HT1080 (cell line): ENCODE results near the gene NCOA4. TPM values are rescaled to one million over a fixed set of nuclear protein-coding genes. Genes with fewer than 3 reads are reported as not detected.
"Not testable (repeated sequence)": the region's sequence is repeated elsewhere in the genome, so short reads cannot be mapped to it uniquely, and the experiment has no call there.

ENCODE experiments used
- DNase-seq: peaks from one replicate; pipeline ENCODE4 v3.0.0-alpha.2; 2015; ENCODE audit warnings: low read depth
- total RNA-seq: library from RNA; depleted of rRNA; stranded (reverse); fragments of >200 nt; shearing (Covaris generic); gene quantifications from 2 replicates; pipeline ENCODE4 v1.2.3, GENCODE V29; 2014

NCOA4 gene
- total RNA-seq, 1 experiment from 2014 or later, result 176 TPM

DNA sequence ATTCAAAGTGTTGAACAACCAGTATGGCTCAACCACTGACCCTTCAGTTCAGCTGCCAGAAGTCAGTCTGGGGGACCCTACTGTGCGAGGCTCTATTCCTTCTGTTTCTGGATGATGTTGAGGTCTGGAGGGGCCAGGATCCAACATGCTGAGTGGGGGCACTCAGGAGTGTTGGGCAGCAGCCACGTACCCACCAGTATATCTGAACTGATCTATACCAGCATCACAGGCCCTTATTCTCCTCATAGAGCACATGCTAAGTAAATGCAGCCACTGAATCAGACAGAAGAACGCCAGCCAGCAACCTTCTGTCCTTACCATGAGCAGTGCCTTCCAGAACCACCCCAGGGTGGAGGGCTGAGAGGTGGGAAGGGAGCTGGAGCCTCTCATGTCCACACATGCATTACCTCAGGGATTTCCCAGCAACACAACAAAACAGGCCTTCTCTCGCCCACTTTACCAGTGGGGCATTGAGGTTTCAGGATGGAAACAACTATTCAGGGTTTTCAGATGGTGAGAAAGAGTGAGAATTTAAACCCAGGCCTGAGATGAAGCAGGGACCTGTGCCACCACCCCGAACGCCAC lies 22.5 kb upstream of the NCOA4 start:
- no peak for DNase-seq

- no peak for DNase-seq
Observed at GRCh38 chr10:46052057-46052790, 21.8 kb upstream of the NCOA4 start.

DNA sequence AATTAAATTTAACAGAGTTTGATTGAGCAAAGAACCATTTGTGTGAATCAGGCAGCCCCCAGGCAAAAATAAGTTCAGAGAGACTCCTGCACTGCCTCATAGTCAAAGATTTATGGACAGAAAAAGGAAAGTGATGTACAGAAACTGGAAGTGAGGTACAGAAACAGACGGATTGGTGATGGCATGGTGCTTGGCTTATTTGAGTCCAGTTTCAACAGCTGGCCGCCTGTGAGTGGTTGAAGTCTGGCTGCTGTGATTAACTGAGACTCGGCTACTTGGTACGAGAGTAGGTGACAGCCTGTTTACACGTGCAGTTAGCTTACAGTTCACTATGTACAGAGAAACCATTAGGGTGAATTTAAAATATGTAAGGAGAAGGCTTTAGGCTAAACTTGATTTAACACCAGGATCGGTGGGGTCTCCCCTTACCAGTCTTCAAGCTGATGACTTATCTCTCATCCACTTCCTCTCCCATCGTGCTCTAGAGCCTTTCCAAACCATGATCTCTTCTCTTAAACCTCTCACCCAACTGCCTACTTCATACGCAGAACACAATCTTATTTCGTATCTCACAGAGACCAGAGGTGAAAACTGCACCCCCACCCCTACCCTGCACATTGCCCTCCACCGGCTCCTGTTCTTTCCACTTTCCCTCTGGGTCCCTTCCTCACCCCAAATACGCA lies 20.7 kb upstream of the NCOA4 start:
- DNase-seq, result peak; percentile 43

GRCh38 chr10:46049497-46049831 lies 19.0 kb upstream of the NCOA4 start:
- not testable (repeated sequence) for DNase-seq

GRCh38 chr10:46048152-46048551 lies 17.7 kb upstream of the NCOA4 start:
- DNase-seq, result no peak

DNA sequence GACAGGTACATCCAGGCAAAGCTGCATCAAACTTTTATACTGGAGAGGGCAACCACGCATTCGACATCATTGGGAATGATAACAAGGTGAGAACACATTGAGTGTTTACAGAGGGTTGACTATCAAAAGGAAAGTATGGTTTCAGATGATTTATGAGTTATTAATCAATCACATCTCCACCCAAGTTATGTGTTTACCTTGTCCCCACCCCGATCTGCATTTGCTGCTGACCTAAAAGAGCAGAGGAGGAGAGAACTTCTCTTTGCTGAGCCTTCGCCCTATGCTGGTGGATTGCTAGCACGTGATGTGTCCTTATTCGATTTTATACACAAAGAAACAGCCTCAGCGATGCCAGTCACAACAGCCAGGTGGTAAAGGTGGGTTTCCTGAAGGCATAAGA lies 15.8 kb upstream of the NCOA4 start, which contains the start of gene MSMB:
Gene MSMB (minus strand): TSS at position 9 of the 400 bp plus-strand sequence. CDS start 32 bp downstream, outside the sequence.
- DNase-seq, result no peak

- DNase-seq, result no peak
Observed at GRCh38 chr10:46042527-46042926, 12.1 kb upstream of the NCOA4 start.

- no peak for DNase-seq
Observed at GRCh38 chr10:46040004-46040403, 9.6 kb upstream of the NCOA4 start.

GRCh38 chr10:46037107-46037825 lies 6.8 kb upstream of the NCOA4 start:
- no peak for DNase-seq

GRCh38 chr10:46035923-46036849 lies 5.8 kb upstream of the NCOA4 start:
- DNase-seq, result peak; percentile 61

DNA sequence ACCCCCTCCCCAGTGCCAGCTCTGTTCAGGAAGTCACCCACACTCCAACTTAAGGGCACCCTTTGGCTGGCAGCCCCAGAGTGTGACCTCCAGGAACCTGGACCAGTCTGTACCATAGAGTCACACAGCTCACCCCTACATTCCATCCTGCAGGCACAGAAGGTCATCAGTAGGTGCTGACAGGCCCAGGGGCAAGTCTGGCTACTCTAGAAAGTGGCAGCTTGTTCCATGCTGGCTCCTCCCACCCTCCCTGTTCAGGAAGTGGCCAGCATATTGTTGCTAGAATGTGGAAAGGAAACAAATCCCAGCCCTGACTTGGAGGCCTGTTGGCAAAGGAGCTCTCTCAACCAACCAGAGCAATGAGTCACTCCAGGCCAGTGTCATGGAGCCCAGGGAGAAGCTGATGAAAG lies 3.2 kb upstream of the NCOA4 start:
- DNase-seq, result peak; percentile 89

DNA sequence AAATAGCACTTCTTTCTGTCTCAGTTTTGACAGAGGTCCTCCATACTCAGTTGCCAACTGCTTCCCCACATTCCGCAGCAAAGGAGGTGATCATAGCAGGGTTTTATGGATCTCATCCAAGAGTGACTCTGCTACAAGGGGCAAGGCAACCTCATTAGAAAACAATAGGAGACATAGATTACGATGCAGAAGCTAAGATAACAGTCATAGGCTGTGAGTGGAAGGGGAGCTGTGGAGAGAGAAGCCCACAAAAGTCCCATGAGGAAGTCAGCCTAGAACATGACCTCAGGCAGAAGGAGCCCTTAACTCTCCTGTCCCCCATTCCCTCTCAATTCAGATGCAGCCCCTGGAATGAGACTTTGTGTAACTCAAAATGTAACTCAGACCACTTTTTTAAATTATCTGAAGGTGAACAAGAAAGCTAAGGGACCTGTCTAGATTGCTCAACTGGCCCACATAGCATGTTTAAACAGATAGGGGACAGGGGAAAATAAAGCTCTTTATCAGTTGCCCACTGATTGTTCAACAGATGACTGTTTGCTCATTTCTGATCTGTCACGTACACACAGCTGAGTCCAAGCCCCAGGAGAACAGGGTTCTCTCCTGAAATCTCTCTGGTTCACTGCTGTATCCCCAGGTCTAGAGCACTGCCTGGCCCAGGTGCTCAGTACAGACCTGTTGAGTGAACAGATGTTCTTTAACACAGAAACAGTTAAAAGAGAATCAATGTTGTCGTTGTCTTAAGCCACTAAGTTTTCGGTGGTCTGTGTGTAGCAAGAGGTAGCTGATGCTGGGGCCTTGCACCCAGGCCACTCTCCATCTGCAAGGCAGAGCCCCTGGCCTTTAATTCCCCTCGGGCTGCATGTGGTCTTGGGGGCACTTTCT lies 1.5 kb upstream of the NCOA4 start:
- DNase-seq, result no peak

DNA sequence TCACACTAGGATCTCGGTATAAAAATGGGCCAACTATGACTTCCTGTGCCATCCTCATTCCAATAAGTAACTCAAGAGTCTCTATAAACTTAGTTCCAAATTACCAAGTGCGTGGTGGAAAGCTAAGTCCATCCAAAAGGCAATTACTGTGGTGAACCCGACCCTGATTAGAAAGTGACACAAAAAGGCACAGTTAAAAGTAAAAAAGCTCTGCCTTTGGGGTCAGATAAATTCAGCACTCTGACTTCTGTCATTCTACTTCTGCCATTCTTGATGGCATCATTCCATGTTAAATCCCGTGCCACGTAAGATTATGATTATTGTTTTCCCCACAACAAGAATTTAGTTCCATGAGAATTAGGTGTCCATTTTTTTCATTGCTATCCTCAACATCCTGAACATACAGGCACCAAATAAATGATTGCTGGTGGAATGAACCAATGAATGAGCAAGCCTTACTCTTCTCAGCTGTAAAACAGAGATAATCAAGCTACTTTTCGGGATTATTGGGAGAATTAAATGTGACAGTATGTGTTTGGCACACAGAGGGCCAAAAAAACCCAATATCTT lies 877 bp downstream of the NCOA4 start:
- DNase-seq, result no peak

GRCh38 chr10:46028584-46029460 lies 1.6 kb downstream of the NCOA4 start:
- DNase-seq, result peak; percentile 61

- no peak for DNase-seq
Observed at GRCh38 chr10:46026106-46026505, 4.3 kb downstream of the NCOA4 start.

GRCh38 chr10:46025406-46025805 lies 5.0 kb downstream of the NCOA4 start:
- no peak for DNase-seq

GRCh38 chr10:46024948-46025347 lies 5.5 kb downstream of the NCOA4 start:
- no peak for DNase-seq

DNA sequence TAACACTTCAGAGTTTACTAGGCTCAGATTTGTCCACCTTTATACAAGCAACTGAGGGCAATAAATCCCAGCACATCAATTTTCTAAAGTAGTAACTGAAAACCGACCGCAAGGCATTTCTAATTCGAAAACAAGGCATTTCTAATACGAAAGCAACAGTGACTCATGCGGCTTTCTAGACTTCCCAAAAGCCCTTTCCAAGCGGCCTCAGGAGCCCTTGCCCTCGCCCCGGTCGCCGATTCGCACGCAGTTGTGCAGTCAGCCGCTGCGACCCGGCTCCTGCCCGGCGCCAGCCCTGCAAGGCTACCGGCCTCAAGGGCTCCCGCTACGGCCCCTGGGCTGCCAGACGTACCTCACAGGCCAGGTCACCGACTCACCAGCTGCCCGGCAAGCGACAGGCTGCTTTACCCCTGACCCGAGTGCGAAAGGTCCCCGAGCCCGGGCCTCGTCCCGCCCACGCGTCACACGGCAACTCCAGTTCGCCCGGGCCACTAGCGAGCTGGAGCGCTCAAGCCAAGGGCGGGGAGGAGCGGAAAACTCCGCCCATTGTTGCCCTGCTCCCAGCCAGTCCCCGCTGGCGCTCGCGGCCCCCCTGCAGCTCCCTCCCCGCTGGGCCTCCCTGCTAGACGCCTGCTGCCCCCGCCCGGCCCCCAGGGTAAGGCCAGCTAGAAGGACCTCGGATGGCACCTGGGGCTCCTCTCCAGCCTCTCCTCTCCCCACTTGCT lies 7.3 kb downstream of the NCOA4 start:
- DNase-seq, result peak; percentile 81
